Activated CD4-positive, alpha-beta T cell treated with anti-CD3 and anti-CD28 coated beads, Interleukin-2, Interleukin-6, amounts not matched to agents 100 ng/mL and 50 ng/mL, durations not matched to agents 16 hours and 8 hours (primary cell): ENCODE measurements around the gene ERAP2.
A peak's percentile ranks its signal among the peaks of the same experiment; 100 is the strongest.

ENCODE experiments used
- DNase-seq: peaks from one replicate; pipeline ENCODE4 v3.0.0-alpha.2; 2020

Gene ERAP2

GRCh38 chr5:96934708-96935558 lies 58.6 kb downstream of the ERAP2 start:
- peak; percentile 97 for DNase-seq

GRCh38 chr5:96935559-96936430 lies 59.5 kb downstream of the ERAP2 start, which contains the start of gene LNPEP:
Gene LNPEP, plus strand, starts transcription at chr5:96936080. Its CDS starts 76 bp downstream, at chr5:96936156.
- DNase-seq: peak; percentile 98

- peak; percentile 68 for DNase-seq
Observed at GRCh38 chr5:96936431-96937320, 60.4 kb downstream of the ERAP2 start.

- no peak for DNase-seq
Observed at GRCh38 chr5:96940586-96940985, 64.3 kb downstream of the ERAP2 start.

GRCh38 chr5:96941140-96941539 lies 64.8 kb downstream of the ERAP2 start:
- DNase-seq: no peak

GRCh38 chr5:96942078-96942477 lies 65.8 kb downstream of the ERAP2 start:
- no peak for DNase-seq

GRCh38 chr5:96942911-96943310 lies 66.6 kb downstream of the ERAP2 start:
- no peak for DNase-seq

GRCh38 chr5:96943799-96944198 lies 67.5 kb downstream of the ERAP2 start:
- no peak for DNase-seq

GRCh38 chr5:96945144-96945897 lies 69.0 kb downstream of the ERAP2 start:
- no peak for DNase-seq

- DNase-seq: no peak
Observed at GRCh38 chr5:96946381-96946780, 70.1 kb downstream of the ERAP2 start.

GRCh38 chr5:96952118-96952750 lies 75.9 kb downstream of the ERAP2 start:
- DNase-seq: no peak

GRCh38 chr5:96952974-96953730 lies 76.9 kb downstream of the ERAP2 start:
- no peak for DNase-seq

GRCh38 chr5:96957254-96958049 lies 81.2 kb downstream of the ERAP2 start:
- DNase-seq: peak; percentile 78

- no peak for DNase-seq
Observed at GRCh38 chr5:96958977-96959376, 82.7 kb downstream of the ERAP2 start.

GRCh38 chr5:96961053-96961452 lies 84.8 kb downstream of the ERAP2 start:
- peak; percentile 72 for DNase-seq

GRCh38 chr5:96962540-96962991 lies 86.3 kb downstream of the ERAP2 start:
- no peak for DNase-seq

GRCh38 chr5:96963267-96963666 lies 87.0 kb downstream of the ERAP2 start:
- DNase-seq: peak; percentile 36

GRCh38 chr5:96966801-96967200 lies 90.5 kb downstream of the ERAP2 start:
- DNase-seq: no peak

- DNase-seq: no peak
Observed at GRCh38 chr5:96967400-96967799, 91.1 kb downstream of the ERAP2 start.

- DNase-seq: no peak
Observed at GRCh38 chr5:96968074-96968473, 91.8 kb downstream of the ERAP2 start.
